PFSK-1 (cell line): ENCODE data around the gene CERS6.

Experiments
- FOXP2 ChIP-seq: optimal IDR thresholded peaks from 2 replicates; pipeline ENCODE3; 2011; ENCODE audit warnings: borderline replicate concordance, control low read depth, inconsistent platforms; ENCODE audit not compliant: insufficient read depth; ENCODE audit errors: extremely low read length, extremely low read depth
- POLR2AphosphoS5 ChIP-seq: IDR thresholded peaks from 2 replicates; pipeline ENCODE4 v1.6.1; 2012; ENCODE audit warnings: low read depth, mild to moderate bottlenecking, control low read depth, low read length, moderate library complexity
- SIN3A ChIP-seq: IDR thresholded peaks from 2 replicates; pipeline ENCODE4 v1.6.1; 2012; ENCODE audit warnings: mild to moderate bottlenecking, low read length, moderate library complexity, borderline replicate concordance; ENCODE audit not compliant: insufficient read depth
- TAF1 ChIP-seq: IDR thresholded peaks from 2 replicates; pipeline ENCODE4 v1.6.1; 2012; ENCODE audit warnings: low read length, control low read depth, borderline replicate concordance; ENCODE audit not compliant: insufficient read depth
- TF ChIP-seq, protein P1 (sequence below), 2 experiments: IDR thresholded peaks; 2 replicates each; pipeline versions ENCODE4 v1.6.1 to v1.8.0; 2011 to 2012; ENCODE audit warnings: low read depth in 2 of 2, low read length in 2 of 2, control low read depth in 1 of 2, inconsistent platforms in 1 of 2, mild to moderate bottlenecking in 1 of 2, moderate library complexity in 1 of 2; ENCODE audit not compliant: insufficient read depth in 1 of 2

Gene CERS6

GRCh38 chr2:168430431-168430830 lies 25.6 kb upstream of the CERS6 start:
- TF ChIP-seq, protein P1, sequence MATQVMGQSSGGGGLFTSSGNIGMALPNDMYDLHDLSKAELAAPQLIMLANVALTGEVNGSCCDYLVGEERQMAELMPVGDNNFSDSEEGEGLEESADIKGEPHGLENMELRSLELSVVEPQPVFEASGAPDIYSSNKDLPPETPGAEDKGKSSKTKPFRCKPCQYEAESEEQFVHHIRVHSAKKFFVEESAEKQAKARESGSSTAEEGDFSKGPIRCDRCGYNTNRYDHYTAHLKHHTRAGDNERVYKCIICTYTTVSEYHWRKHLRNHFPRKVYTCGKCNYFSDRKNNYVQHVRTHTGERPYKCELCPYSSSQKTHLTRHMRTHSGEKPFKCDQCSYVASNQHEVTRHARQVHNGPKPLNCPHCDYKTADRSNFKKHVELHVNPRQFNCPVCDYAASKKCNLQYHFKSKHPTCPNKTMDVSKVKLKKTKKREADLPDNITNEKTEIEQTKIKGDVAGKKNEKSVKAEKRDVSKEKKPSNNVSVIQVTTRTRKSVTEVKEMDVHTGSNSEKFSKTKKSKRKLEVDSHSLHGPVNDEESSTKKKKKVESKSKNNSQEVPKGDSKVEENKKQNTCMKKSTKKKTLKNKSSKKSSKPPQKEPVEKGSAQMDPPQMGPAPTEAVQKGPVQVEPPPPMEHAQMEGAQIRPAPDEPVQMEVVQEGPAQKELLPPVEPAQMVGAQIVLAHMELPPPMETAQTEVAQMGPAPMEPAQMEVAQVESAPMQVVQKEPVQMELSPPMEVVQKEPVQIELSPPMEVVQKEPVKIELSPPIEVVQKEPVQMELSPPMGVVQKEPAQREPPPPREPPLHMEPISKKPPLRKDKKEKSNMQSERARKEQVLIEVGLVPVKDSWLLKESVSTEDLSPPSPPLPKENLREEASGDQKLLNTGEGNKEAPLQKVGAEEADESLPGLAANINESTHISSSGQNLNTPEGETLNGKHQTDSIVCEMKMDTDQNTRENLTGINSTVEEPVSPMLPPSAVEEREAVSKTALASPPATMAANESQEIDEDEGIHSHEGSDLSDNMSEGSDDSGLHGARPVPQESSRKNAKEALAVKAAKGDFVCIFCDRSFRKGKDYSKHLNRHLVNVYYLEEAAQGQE (IDR thresholded peaks at IDR 0.05; ENCODE audit: insufficient read depth in 1 of 2, low read depth in 2 of 2, low read length in 2 of 2): no peak
- no peak for TF ChIP-seq FOXP2
- no peak for TF ChIP-seq TAF1
- no peak for TF ChIP-seq SIN3A
- TF ChIP-seq POLR2AphosphoS5: no peak

- no peak for TF ChIP-seq TAF1
- TF ChIP-seq, protein P1 (IDR thresholded peaks at IDR 0.05; ENCODE audit: insufficient read depth in 1 of 2, low read depth in 2 of 2, low read length in 2 of 2): no peak
These were observed 24.6 kb upstream of the CERS6 start for GRCh38 chr2:168431301-168432024.

GRCh38 chr2:168432100-168432499 lies 24.0 kb upstream of the CERS6 start:
- TF ChIP-seq, protein P1 (IDR thresholded peaks at IDR 0.05; ENCODE audit: insufficient read depth in 1 of 2, low read depth in 2 of 2, low read length in 2 of 2): no peak
- TF ChIP-seq POLR2AphosphoS5: no peak
- no peak for TF ChIP-seq FOXP2
- TF ChIP-seq SIN3A: no peak
- TF ChIP-seq TAF1: no peak

GRCh38 chr2:168432565-168433186 lies 23.4 kb upstream of the CERS6 start:
- TF ChIP-seq TAF1 (no peak), FOXP2 (no peak), SIN3A (no peak), POLR2AphosphoS5 (no peak)
- TF ChIP-seq, protein P1 (IDR thresholded peaks at IDR 0.05; ENCODE audit: insufficient read depth in 1 of 2, low read depth in 2 of 2, low read length in 2 of 2): no peak

DNA sequence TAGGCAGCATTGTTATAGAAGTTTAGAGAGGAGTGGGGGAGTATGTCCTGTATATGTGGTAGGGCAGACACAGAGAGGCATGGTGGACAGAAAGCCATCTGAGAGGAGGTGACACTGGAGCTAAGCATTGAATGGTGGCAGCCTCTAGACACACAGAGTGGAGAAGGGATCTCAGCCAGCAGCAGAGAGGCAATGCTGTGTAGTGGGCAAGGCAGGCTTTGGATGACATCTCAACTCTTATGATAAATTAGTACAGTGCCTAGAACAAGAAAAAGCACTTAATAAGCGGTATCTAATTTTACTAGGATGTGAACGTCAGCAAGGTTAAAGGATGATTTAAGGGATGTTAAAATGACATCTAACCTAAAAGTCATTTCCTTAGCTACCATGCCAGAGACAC lies 22.5 kb upstream of the CERS6 start:
- TF ChIP-seq TAF1 (no peak), FOXP2 (no peak), SIN3A (no peak), POLR2AphosphoS5 (no peak)
- TF ChIP-seq, protein P1 (IDR thresholded peaks at IDR 0.05; ENCODE audit: insufficient read depth in 1 of 2, low read depth in 2 of 2, low read length in 2 of 2): no peak
